WTC11 (cell line): Measurements from ENCODE around the gene SERPING1.

Source experiments
- ARID4B ChIP-seq: sonication (generic); formaldehyde crosslinking; IDR thresholded peaks from 2 replicates; pipeline ENCODE4 v1.8.0; 2023; ENCODE audit warnings: missing genetic modification reagents, mild to moderate bottlenecking, borderline replicate concordance
- CTCF ChIP-seq: fragments of 200-600 bp; IDR thresholded peaks from 2 replicates; pipeline ENCODE4 v1.8.0; 2022; ENCODE audit warnings: antibody characterized with exemption
- NFYB ChIP-seq: sonication (generic); formaldehyde crosslinking; conservative IDR thresholded peaks from 2 replicates; pipeline ENCODE4 v1.8.0; 2022; ENCODE audit warnings: low read depth, missing genetic modification reagents
- ZNF263 ChIP-seq: sonication (generic); formaldehyde crosslinking; IDR thresholded peaks from 2 replicates; pipeline ENCODE4 v1.8.1; 2022; ENCODE audit warnings: low read depth, mild to moderate bottlenecking, moderate library complexity, missing genetic modification reagents
- TF ChIP-seq, protein P1 (sequence below): fragments of 250-450 bp; sonication (Bioruptor Pico); IDR thresholded peaks from 2 replicates; pipeline ENCODE4 v1.9.0; 2021; ENCODE audit warnings: mild to moderate bottlenecking
- TF ChIP-seq, protein P2 (sequence below): sonication (generic); formaldehyde crosslinking; conservative IDR thresholded peaks from 2 replicates; pipeline ENCODE4 v1.8.1; 2022; ENCODE audit warnings: mild to moderate bottlenecking, missing genetic modification reagents
- TF ChIP-seq, protein P3 (sequence below): sonication (generic); formaldehyde crosslinking; IDR thresholded peaks from 2 replicates; pipeline ENCODE4 v1.8.0; 2022; ENCODE audit warnings: mild to moderate bottlenecking, missing genetic modification reagents

- TF ChIP-seq, protein P1, sequence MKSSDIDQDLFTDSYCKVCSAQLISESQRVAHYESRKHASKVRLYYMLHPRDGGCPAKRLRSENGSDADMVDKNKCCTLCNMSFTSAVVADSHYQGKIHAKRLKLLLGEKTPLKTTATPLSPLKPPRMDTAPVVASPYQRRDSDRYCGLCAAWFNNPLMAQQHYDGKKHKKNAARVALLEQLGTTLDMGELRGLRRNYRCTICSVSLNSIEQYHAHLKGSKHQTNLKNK (CRISPR knock-in tag): no peak
- TF ChIP-seq NFYB (CRISPR knock-in tag): no peak
- TF ChIP-seq, protein P2, sequence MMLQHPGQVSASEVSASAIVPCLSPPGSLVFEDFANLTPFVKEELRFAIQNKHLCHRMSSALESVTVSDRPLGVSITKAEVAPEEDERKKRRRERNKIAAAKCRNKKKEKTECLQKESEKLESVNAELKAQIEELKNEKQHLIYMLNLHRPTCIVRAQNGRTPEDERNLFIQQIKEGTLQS (CRISPR knock-in tag): no peak
- no peak for TF ChIP-seq ZNF263 (CRISPR knock-in tag)
- TF ChIP-seq CTCF: no peak
- TF ChIP-seq, protein P3, sequence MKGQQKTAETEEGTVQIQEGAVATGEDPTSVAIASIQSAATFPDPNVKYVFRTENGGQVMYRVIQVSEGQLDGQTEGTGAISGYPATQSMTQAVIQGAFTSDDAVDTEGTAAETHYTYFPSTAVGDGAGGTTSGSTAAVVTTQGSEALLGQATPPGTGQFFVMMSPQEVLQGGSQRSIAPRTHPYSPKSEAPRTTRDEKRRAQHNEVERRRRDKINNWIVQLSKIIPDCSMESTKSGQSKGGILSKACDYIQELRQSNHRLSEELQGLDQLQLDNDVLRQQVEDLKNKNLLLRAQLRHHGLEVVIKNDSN (CRISPR knock-in tag): no peak
- no peak for TF ChIP-seq ARID4B (CRISPR knock-in tag)
These were observed 59.4 kb downstream of the SERPING1 start for GRCh38 chr11:57656885-57657193.
